Measurements from ENCODE around the gene SYT15.
"Not testable (repeated sequence)": the region's sequence is repeated elsewhere in the genome, so short reads cannot be mapped to it uniquely, and the experiment has no call there.

Gene SYT15

DNA sequence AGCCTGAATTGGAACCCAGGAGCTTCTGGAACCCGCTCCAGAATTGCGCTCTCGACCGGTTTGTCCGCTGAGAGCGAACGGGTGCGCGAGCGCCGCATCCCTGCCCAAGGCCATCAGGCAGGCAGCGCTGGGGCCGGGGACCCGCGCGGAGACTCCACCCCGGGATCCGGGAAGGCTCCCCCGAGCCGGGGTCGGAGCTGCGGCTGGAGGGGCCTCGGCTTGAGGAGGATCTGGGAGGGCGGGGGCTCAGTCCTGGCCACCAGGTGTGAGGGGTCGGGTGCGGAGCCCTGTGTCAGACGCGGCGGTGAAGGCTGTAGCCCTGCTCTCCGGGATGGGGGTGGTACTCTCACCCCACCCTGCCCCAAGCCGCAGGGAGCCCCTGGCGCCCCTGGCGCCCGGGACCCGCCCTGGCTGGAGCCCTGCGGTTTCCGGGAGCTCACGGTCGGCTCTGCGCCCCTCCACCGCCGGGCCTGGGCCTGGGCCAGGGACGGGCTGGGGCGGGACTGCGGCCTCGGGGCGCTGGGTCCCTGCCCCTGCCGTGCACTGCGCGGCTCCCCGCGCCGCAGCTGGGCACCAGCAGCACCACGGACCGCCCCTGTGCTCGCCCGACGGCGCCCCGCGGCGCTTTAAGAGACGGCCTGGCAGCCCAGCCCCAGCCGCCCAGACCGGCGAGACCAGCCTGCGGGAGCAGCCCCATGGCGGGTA, at the start of gene SYT15:
Gene SYT15 (plus strand): TSS at position 655 of the 705 bp plus-strand sequence. CDS start 41 bp downstream, at position 696.
- H3K4me3 ChIP-seq (ENCODE audit: low read depth, low read length); H3K27me3 ChIP-seq (ENCODE audit: control insufficient read depth, insufficient read depth, low read length); H3K9me3 ChIP-seq (ENCODE audit: control insufficient read depth, insufficient read depth, low read length); H3K36me3 ChIP-seq (ENCODE audit: control insufficient read depth, insufficient read depth, low read length); H3K27ac ChIP-seq (ENCODE audit: low read depth, low read length); H3K9ac ChIP-seq (ENCODE audit: low read depth, low read length); H3K4me1 ChIP-seq (ENCODE audit: control insufficient read depth, insufficient read depth, low read length): not testable (repeated sequence)

DNA sequence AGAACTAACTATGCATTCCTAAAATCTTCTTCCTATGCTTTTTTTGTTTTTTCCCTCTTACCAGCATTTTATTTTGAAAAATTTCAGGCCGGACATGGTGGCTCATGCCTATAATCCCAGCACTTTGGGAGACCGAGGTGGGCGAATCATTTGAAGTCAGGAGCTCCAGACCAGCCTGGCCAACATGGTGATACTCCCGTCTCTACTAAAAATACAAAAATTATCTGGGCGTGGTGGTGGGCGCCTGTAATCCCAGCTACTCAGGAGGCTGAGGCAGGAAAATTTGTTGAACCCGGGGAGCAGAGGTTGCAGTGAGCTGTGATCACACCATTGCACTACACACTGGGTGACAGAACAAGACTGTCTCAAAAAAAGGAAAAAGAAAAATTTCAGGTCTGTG, 49.2 kb upstream of the SYT15 start:
- not testable (repeated sequence) for H3K4me3 ChIP-seq (ENCODE audit: low read depth, low read length); H3K27me3 ChIP-seq (ENCODE audit: control insufficient read depth, insufficient read depth, low read length); H3K4me1 ChIP-seq (ENCODE audit: control insufficient read depth, insufficient read depth, low read length); H3K36me3 ChIP-seq (ENCODE audit: control insufficient read depth, insufficient read depth, low read length); H3K9me3 ChIP-seq (ENCODE audit: control insufficient read depth, insufficient read depth, low read length); H3K27ac ChIP-seq (ENCODE audit: low read depth, low read length); H3K9ac ChIP-seq (ENCODE audit: low read depth, low read length)

DNA sequence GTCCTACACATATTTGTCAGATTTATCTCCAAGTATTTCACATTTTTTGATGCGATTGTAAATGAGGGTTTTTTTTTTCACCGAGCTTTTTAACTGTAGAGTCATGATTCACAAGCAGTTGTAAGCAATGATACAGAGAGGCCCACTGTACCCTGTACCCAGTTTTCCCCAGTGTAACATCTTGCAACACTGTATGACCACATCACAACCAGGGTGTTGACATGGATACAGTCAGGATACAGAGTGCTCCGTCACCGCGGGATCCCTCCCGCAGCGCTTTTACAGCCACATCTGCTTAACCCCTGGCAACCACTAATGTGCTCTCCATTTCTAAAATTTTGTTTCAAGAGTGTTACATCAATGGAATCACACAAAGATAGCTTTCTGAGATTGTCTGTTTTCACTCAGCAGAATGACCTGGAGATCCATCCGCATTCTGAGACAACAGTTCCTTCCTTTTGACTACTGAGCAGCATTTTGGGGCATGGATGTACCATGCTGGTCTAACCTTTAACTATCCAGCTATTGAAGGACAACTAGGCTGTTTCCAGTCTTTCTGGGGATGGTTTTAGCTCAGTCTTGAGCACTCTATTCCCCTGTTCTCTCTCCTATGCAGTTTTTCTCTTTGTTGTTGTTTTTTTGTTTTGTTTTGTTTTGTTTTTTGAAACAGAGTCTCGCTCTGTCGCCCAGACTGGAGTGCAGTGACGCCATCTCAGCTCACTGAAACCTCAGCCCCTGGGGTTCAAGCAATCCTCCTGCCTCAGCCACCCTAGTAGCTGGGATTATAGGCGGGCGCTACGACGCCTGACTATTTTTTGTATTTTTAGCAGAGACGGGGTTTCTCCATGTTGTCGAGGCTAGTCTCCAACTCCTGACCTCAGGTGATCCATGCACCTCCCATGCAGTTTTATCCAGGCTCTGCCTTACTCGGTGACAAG, 48.4 kb upstream of the SYT15 start:
- Histone ChIP-seq H3K4me3 (ENCODE audit: low read depth, low read length) (no peak overlapping the region), H3K36me3 (ENCODE audit: control insufficient read depth, insufficient read depth, low read length) (no peaks in the 10 kb centered on the region), H3K9me3 (ENCODE audit: control insufficient read depth, insufficient read depth, low read length) (no peaks in the 10 kb centered on the region), H3K4me1 (ENCODE audit: control insufficient read depth, insufficient read depth, low read length) (no peaks in the 10 kb centered on the region), H3K27me3 (ENCODE audit: control insufficient read depth, insufficient read depth, low read length) (no peaks in the 10 kb centered on the region), H3K27ac (ENCODE audit: low read depth, low read length) (no peak overlapping the region), H3K9ac (ENCODE audit: low read depth, low read length) (no peak overlapping the region)

GRCh38 chr10:46532256-46532655, 46.7 kb upstream of the SYT15 start:
- not testable (repeated sequence) for H3K36me3 ChIP-seq (ENCODE audit: control insufficient read depth, insufficient read depth, low read length); H3K4me3 ChIP-seq (ENCODE audit: low read depth, low read length); H3K27ac ChIP-seq (ENCODE audit: low read depth, low read length); H3K4me1 ChIP-seq (ENCODE audit: control insufficient read depth, insufficient read depth, low read length); H3K9ac ChIP-seq (ENCODE audit: low read depth, low read length); H3K9me3 ChIP-seq (ENCODE audit: control insufficient read depth, insufficient read depth, low read length); H3K27me3 ChIP-seq (ENCODE audit: control insufficient read depth, insufficient read depth, low read length)

- no peak overlapping the region for H3K27ac ChIP-seq (ENCODE audit: low read depth, low read length)
- H3K4me1 ChIP-seq (ENCODE audit: control insufficient read depth, insufficient read depth, low read length) = peaks cover 8% of the 10 kb centered on the region; the same call in 1 of the 2 replicates
- no peaks in the 10 kb centered on the region for H3K36me3 ChIP-seq (ENCODE audit: control insufficient read depth, insufficient read depth, low read length)
- H3K4me3 ChIP-seq (ENCODE audit: low read depth, low read length) = no peak overlapping the region
- no peak overlapping the region for H3K9ac ChIP-seq (ENCODE audit: low read depth, low read length)
- H3K9me3 ChIP-seq (ENCODE audit: control insufficient read depth, insufficient read depth, low read length) = no peaks in the 10 kb centered on the region
- H3K27me3 ChIP-seq (ENCODE audit: control insufficient read depth, insufficient read depth, low read length) = no peaks in the 10 kb centered on the region
These were observed 44.0 kb upstream of the SYT15 start for GRCh38 chr10:46534828-46535524.

DNA sequence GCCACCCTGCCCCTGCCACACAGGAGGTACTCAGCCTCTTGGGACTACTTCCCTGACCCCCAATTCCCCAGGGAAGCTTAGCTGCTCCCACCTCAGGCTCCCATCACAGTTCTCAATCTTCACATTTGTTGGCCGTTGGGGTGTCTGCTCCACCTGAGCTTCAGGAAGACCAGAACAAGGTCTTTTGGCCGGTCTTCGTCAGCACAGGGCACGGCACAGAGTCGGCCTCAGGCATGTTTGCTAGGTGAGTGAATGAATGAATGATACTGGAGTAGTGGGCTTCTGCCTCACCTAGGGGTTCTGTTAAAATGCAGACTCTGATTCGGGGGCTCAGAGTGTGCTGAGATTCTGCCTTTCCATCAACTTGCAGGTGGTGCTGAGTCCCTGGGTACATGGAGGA, 42.8 kb upstream of the SYT15 start:
- H3K9me3 ChIP-seq (ENCODE audit: control insufficient read depth, insufficient read depth, low read length) = no peaks in the 10 kb centered on the region
- no peaks in the 10 kb centered on the region for H3K36me3 ChIP-seq (ENCODE audit: control insufficient read depth, insufficient read depth, low read length)
- peaks cover 8% of the 10 kb centered on the region; the same call in 1 of the 2 replicates for H3K4me1 ChIP-seq (ENCODE audit: control insufficient read depth, insufficient read depth, low read length)
- H3K27me3 ChIP-seq (ENCODE audit: control insufficient read depth, insufficient read depth, low read length) = peaks cover 7% of the 10 kb centered on the region; the same call in 1 of the 2 replicates
- no peak overlapping the region for H3K9ac ChIP-seq (ENCODE audit: low read depth, low read length)
- H3K27ac ChIP-seq (ENCODE audit: low read depth, low read length) = no peak overlapping the region
- no peak overlapping the region for H3K4me3 ChIP-seq (ENCODE audit: low read depth, low read length)

DNA sequence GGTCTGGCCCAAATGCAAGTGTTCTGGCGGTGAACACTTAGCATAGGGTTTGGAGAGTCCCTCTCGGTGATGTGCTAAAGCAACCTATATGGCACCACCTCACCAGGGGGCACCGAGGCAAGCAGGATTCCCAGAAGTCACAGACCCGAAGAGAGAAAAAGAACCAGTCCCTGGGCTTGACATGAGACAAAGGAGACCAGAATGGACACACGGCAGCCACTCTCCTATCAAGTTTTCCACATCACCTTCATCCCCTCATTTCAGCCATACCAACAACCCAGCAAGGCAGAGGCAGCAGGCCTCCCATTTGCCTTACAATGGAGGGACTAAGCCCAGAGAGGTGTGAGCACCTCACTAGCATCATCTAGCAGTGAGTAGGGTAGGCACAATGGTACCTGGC, 42.1 kb upstream of the SYT15 start:
- peaks cover 7% of the 10 kb centered on the region; the same call in 1 of the 2 replicates for H3K27me3 ChIP-seq (ENCODE audit: control insufficient read depth, insufficient read depth, low read length)
- no peaks in the 10 kb centered on the region for H3K36me3 ChIP-seq (ENCODE audit: control insufficient read depth, insufficient read depth, low read length)
- H3K27ac ChIP-seq (ENCODE audit: low read depth, low read length) = no peak overlapping the region
- H3K4me1 ChIP-seq (ENCODE audit: control insufficient read depth, insufficient read depth, low read length) = peaks cover 11% of the 10 kb centered on the region
- H3K9me3 ChIP-seq (ENCODE audit: control insufficient read depth, insufficient read depth, low read length) = no peaks in the 10 kb centered on the region
- H3K4me3 ChIP-seq (ENCODE audit: low read depth, low read length) = no peak overlapping the region
- no peak overlapping the region for H3K9ac ChIP-seq (ENCODE audit: low read depth, low read length)

GRCh38 chr10:46537309-46537708, 41.6 kb upstream of the SYT15 start:
- H3K9ac ChIP-seq (ENCODE audit: low read depth, low read length) = no peak overlapping the region
- no peak overlapping the region for H3K4me3 ChIP-seq (ENCODE audit: low read depth, low read length)
- H3K27me3 ChIP-seq (ENCODE audit: control insufficient read depth, insufficient read depth, low read length) = peaks cover 7% of the 10 kb centered on the region; the same call in 1 of the 2 replicates
- no peak overlapping the region for H3K27ac ChIP-seq (ENCODE audit: low read depth, low read length)
- H3K4me1 ChIP-seq (ENCODE audit: control insufficient read depth, insufficient read depth, low read length) = peaks cover 15% of the 10 kb centered on the region
- H3K9me3 ChIP-seq (ENCODE audit: control insufficient read depth, insufficient read depth, low read length) = no peaks in the 10 kb centered on the region
- H3K36me3 ChIP-seq (ENCODE audit: control insufficient read depth, insufficient read depth, low read length) = no peaks in the 10 kb centered on the region

- H3K27ac ChIP-seq (ENCODE audit: low read depth, low read length) = no peak overlapping the region
These were observed 40.8 kb upstream of the SYT15 start for GRCh38 chr10:46538155-46538554.

GRCh38 chr10:46538717-46539426, 40.1 kb upstream of the SYT15 start:
- Histone ChIP-seq H3K9ac (ENCODE audit: low read depth, low read length) (no peak overlapping the region), H3K27ac (ENCODE audit: low read depth, low read length) (no peak overlapping the region), H3K9me3 (ENCODE audit: control insufficient read depth, insufficient read depth, low read length) (no peaks in the 10 kb centered on the region), H3K36me3 (ENCODE audit: control insufficient read depth, insufficient read depth, low read length) (no peaks in the 10 kb centered on the region), H3K27me3 (ENCODE audit: control insufficient read depth, insufficient read depth, low read length) (peaks cover 7% of the 10 kb centered on the region; the same call in 1 of the 2 replicates), H3K4me1 (ENCODE audit: control insufficient read depth, insufficient read depth, low read length) (peaks cover 15% of the 10 kb centered on the region), H3K4me3 (ENCODE audit: low read depth, low read length) (no peak overlapping the region)

More at GRCh38 chr10:46538155-46538554, 40.8 kb upstream of the SYT15 start:
- Histone ChIP-seq H3K36me3 (ENCODE audit: control insufficient read depth, insufficient read depth, low read length) (no peaks in the 10 kb centered on the region), H3K4me3 (ENCODE audit: low read depth, low read length) (no peak overlapping the region), H3K27me3 (ENCODE audit: control insufficient read depth, insufficient read depth, low read length) (peaks cover 7% of the 10 kb centered on the region; the same call in 1 of the 2 replicates), H3K4me1 (ENCODE audit: control insufficient read depth, insufficient read depth, low read length) (peaks cover 15% of the 10 kb centered on the region), H3K9ac (ENCODE audit: low read depth, low read length) (no peak overlapping the region), H3K9me3 (ENCODE audit: control insufficient read depth, insufficient read depth, low read length) (no peaks in the 10 kb centered on the region)
